Esophagus squamous epithelium (tissue), 4 donors: ENCODE results near the gene MAP1A.
"Not testable (repeated sequence)": the region's sequence is repeated elsewhere in the genome, so short reads cannot be mapped to it uniquely, and the experiment has no call there.

Source experiments
- POLR2A ChIP-seq, 4 donors: fragments of 450-650 bp; IDR thresholded peaks; one replicate each; pipeline ENCODE4 v1.6.1; 2017; ENCODE audit warnings: antibody characterized with exemption in 4 of 4, mild to moderate bottlenecking in 4 of 4, moderate library complexity in 3 of 4
- TF ChIP-seq, protein P1 (sequence below), 6 experiments: fragments of 450-650 bp in 4 of 6; fragments of 200-600 bp in 2 of 6; sonication (generic) in 2 of 6; IDR thresholded peaks; one replicate each; pipeline ENCODE4 v1.5.1; 2016 to 2019; ENCODE audit warnings: antibody characterized with exemption in 6 of 6, mild to moderate bottlenecking in 4 of 6, moderate library complexity in 4 of 6

DNA sequence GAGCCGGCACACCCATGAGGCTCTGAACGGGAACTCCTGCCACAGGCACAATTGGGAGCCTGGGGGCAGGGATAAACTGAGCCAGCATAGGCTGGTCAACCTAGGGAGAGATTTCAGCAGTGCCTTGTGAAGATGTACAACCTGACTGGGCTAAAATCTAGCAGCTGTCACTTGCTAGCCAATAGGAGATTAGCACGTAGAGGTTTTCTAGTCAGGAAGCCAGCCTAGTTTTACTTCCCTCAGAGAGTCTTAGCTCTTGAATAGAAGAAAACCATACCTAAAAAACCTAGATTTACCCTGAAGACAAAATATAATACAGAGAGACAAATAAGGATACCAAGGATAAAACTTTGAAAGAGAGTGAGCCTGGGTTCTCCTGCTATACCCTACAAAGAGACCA is 45.3 kb downstream of the MAP1A start:
- TF ChIP-seq, protein P1, sequence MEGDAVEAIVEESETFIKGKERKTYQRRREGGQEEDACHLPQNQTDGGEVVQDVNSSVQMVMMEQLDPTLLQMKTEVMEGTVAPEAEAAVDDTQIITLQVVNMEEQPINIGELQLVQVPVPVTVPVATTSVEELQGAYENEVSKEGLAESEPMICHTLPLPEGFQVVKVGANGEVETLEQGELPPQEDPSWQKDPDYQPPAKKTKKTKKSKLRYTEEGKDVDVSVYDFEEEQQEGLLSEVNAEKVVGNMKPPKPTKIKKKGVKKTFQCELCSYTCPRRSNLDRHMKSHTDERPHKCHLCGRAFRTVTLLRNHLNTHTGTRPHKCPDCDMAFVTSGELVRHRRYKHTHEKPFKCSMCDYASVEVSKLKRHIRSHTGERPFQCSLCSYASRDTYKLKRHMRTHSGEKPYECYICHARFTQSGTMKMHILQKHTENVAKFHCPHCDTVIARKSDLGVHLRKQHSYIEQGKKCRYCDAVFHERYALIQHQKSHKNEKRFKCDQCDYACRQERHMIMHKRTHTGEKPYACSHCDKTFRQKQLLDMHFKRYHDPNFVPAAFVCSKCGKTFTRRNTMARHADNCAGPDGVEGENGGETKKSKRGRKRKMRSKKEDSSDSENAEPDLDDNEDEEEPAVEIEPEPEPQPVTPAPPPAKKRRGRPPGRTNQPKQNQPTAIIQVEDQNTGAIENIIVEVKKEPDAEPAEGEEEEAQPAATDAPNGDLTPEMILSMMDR (IDR thresholded peaks at IDR 0.05) = not testable (repeated sequence)
- TF ChIP-seq POLR2A (IDR thresholded peaks at IDR 0.05) = not testable (repeated sequence)
